SIG-M5 treated with dmso at 0.1 percent for 504 hours (cell line): Measurements from ENCODE around the gene MTMR4.
"Not testable (repeated sequence)": the region's sequence is repeated elsewhere in the genome, so short reads cannot be mapped to it uniquely, and the experiment has no call there.

Experiments
- DNase-seq: peaks from one replicate; lab custom pipeline; 2025; ENCODE audit not compliant: unreplicated experiment; lab: John Stamatoyannopoulos, UW

Gene MTMR4

GRCh38 chr17:58493506-58493905, 20.9 kb downstream of the MTMR4 start:
- peak; percentile 83 for DNase-seq

GRCh38 chr17:58492238-58493121, 22.0 kb downstream of the MTMR4 start:
- DNase-seq: peak; percentile 44

- no peak for DNase-seq
Measured at GRCh38 chr17:58491510-58492045, 22.9 kb downstream of the MTMR4 start.

GRCh38 chr17:58488428-58488890, 26.0 kb downstream of the MTMR4 start:
- no peak for DNase-seq

GRCh38 chr17:58487589-58488427, 26.6 kb downstream of the MTMR4 start, which contains the start of gene HSF5:
Gene HSF5, minus strand, starts transcription at chr17:58488408. Its CDS starts 134 bp downstream, at chr17:58488274.
- DNase-seq: no peak

GRCh38 chr17:58484600-58484999, 29.8 kb downstream of the MTMR4 start:
- DNase-seq: no peak

- DNase-seq: not testable (repeated sequence)
Measured at GRCh38 chr17:58481798-58482197, 32.6 kb downstream of the MTMR4 start.

- DNase-seq: no peak
Measured at GRCh38 chr17:58480090-58480489, 34.3 kb downstream of the MTMR4 start.

GRCh38 chr17:58476812-58477211, 37.6 kb downstream of the MTMR4 start:
- DNase-seq: no peak

GRCh38 chr17:58475985-58476384, 38.5 kb downstream of the MTMR4 start:
- DNase-seq: no peak

GRCh38 chr17:58470356-58470755, 44.1 kb downstream of the MTMR4 start:
- no peak for DNase-seq

- DNase-seq: no peak
Measured at GRCh38 chr17:58468944-58469343, 45.5 kb downstream of the MTMR4 start.

GRCh38 chr17:58455491-58455890, 58.9 kb downstream of the MTMR4 start:
- no peak for DNase-seq

GRCh38 chr17:58452738-58453137, 61.7 kb downstream of the MTMR4 start:
- DNase-seq: no peak

- DNase-seq: peak; percentile 89
Measured at GRCh38 chr17:58447039-58447975, 67.1 kb downstream of the MTMR4 start.

- DNase-seq: no peak
Measured at GRCh38 chr17:58446086-58446485, 68.4 kb downstream of the MTMR4 start.
